ENCODE data around the gene KIF26A.

GRCh38 chr14:104112609-104113571, 25.5 kb upstream of the KIF26A start:
- no peak for TF ChIP-seq POLR2AphosphoS5 (IDR thresholded peaks at IDR 0.05)
- TF ChIP-seq CTCF (IDR thresholded peaks at IDR 0.05), result no peak
- TF ChIP-seq POLR2A (IDR thresholded peaks at IDR 0.05), result no peak

Data from stomach (tissue), 4 donors.